Measurements from ENCODE around the gene LMX1B. TPM values are rescaled to one million over a fixed set of nuclear protein-coding genes. Genes with fewer than 3 reads are reported as not detected.

LMX1B gene
- total and polyA plus RNA-seq, 2 of the 4 experiments (the other 2 are of a cell fraction): not detected

DNA sequence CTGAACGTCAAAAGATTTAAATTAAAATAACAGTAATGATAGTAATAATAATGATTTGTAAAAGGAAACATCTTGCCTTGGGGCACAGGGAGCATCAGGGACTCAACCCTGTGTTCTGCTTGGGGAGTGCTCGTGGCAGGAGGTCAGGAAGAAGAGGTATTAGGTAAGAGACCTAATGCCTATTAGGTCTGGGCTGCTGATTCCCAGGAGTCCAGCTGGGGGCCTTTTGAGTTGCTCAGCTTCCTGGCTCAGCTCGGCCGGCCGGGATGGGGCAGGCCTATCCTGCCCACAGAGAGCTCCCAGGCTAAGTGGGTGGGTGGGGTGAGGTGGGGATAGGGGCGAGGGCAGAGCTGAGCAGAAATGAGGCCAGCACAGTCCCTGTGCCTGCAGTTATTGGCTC lies 17.5 kb downstream of the LMX1B start:
- H4K5ac ChIP-seq (ENCODE audit: low read depth, low read length): no peak overlapping the region
- no peaks in the 10 kb centered on the region for H4K20me1 ChIP-seq (ENCODE audit: insufficient read depth, low read length)
- no peaks in the 10 kb centered on the region for H3K79me1 ChIP-seq (ENCODE audit: low read depth in 1 of 2, low read length in 2 of 2)
- no peak overlapping the region for H2AK5ac ChIP-seq (ENCODE audit: low read depth, low read length)
- dilution Hi-C loops (cut with HindIII; ENCODE audit: low sequenced_read_pairs, unreplicated experiment) (no loop called here), in situ Hi-C loops (cut with MboI; ENCODE audit: low sequenced_read_pairs) (no loop called here), intact Hi-C loops (cut with micrococcal nuclease) (no loop called here)
- H3K36me3 ChIP-seq (ENCODE audit: control insufficient read depth, insufficient read depth, low read length): no peaks in the 10 kb centered on the region
- no peaks in the 10 kb centered on the region for H3K9me1 ChIP-seq (ENCODE audit: insufficient read depth, low read length)
- no peak overlapping the region for H2BK15ac ChIP-seq (ENCODE audit: low read depth, low read length)
- no peak overlapping the region for H3K18ac ChIP-seq (ENCODE audit: low read depth, low read length)
- H4K8ac ChIP-seq (ENCODE audit: low read depth in 2 of 2, low read length in 2 of 2): no peak overlapping the region
- no peaks in the 10 kb centered on the region; the same call in 1 of the 2 replicates for H3K9me3 ChIP-seq (ENCODE audit: control insufficient read depth, insufficient read depth, low read length)
- no peak overlapping the region for H2BK20ac ChIP-seq (ENCODE audit: low read depth, low read length)
- no peak overlapping the region for H3K14ac ChIP-seq (replicated peaks; ENCODE audit: low read depth, low read length)
- H3K23ac ChIP-seq (ENCODE audit: low read depth, low read length): no peak overlapping the region
- H2BK5ac ChIP-seq (ENCODE audit: low read depth, low read length, poor library complexity, severe bottlenecking): no peak overlapping the region
- peaks cover 89% of the 10 kb centered on the region for H3K27me3 ChIP-seq (ENCODE audit: control insufficient read depth, insufficient read depth, low read length)
- DNase-seq: no peak
- no peaks in the 10 kb centered on the region for H3K4me1 ChIP-seq (ENCODE audit: control insufficient read depth, insufficient read depth, low read length)
- ATAC-seq (ENCODE audit: low read depth): peak; percentile 29; the same call in 1 of the 2 replicates
- H3K27ac ChIP-seq (ENCODE audit: insufficient read depth, low read length): no peak overlapping the region
- H2BK120ac ChIP-seq (ENCODE audit: low read depth, low read length): no peak overlapping the region
- no peak overlapping the region for H2AK9ac ChIP-seq (replicated peaks; ENCODE audit: low read depth, low read length, poor library complexity)
- 0% methylated on average over 1 of the region's 6 CpGs; no CpG with 5 or more reads in 1 of the 2 experiments for WGBS, 2 experiments (ENCODE audit: extremely low coverage in 2 of 2, insufficient read length in 1 of 2)
- TF ChIP-seq MAZ (IDR thresholded peaks at IDR 0.05; ENCODE audit: borderline replicate concordance, low read depth, low read length) (no peak), RFX5 (IDR thresholded peaks at IDR 0.05; ENCODE audit: low read depth, low read length) (no peak), BHLHE40 (IDR thresholded peaks at IDR 0.05; ENCODE audit: low read depth, low read length) (no peak), SMC3 (IDR thresholded peaks at IDR 0.05; ENCODE audit: low read depth, low read length) (no peak), MXI1 (IDR thresholded peaks at IDR 0.05; ENCODE audit: borderline replicate concordance, low read depth, low read length) (no peak), CHD1 (IDR thresholded peaks at IDR 0.05; ENCODE audit: low read depth, low read length) (no peak), RCOR1 (IDR thresholded peaks at IDR 0.05; ENCODE audit: insufficient replicate concordance, low read length) (no peak)
- no peak overlapping the region for H3K4ac ChIP-seq (ENCODE audit: low read depth, low read length)
- no peak overlapping the region for H4K91ac ChIP-seq (ENCODE audit: insufficient read depth, low read depth, low read length)
- H3K4me3 ChIP-seq (ENCODE audit: insufficient read depth, low read depth, low read length): no peak overlapping the region
- no peak overlapping the region for H2AFZ ChIP-seq (replicated peaks; ENCODE audit: low read length, poor library complexity)
- no peak overlapping the region for H3K56ac ChIP-seq (ENCODE audit: extremely low read depth, insufficient read depth, low read length)
- no TSS peak for BruUV-seq (replicated peaks)
- no peak overlapping the region for H3K4me2 ChIP-seq (ENCODE audit: low read depth, low read length)
- H3K9ac ChIP-seq (ENCODE audit: low read depth, low read length): no peak overlapping the region
- ChIA-PET CTCF (no interaction called here), POLR2A (ENCODE audit: unreplicated experiment) (no interaction called here)

Data from IMR-90 (cell line).